DOHH2 (cell line): ENCODE data around the gene RPL41.

Experiments used
- H3F3A ChIP-seq: fragments of 200-600 bp; sonication (generic), shearing (Covaris generic); 2 replicates; pipeline ENCODE4 v1.6.0; 2016; ENCODE audit warnings: antibody characterized with exemption, mild to moderate bottlenecking; ENCODE audit not compliant: control insufficient read depth, insufficient read depth
- H3K27ac ChIP-seq: fragments of 200-600 bp; sonication (generic); 2 replicates; pipeline ENCODE4 v1.5.1; 2014; ENCODE audit warnings: low read depth, mild to moderate bottlenecking, low read length, moderate library complexity
- H3K27me3 ChIP-seq: fragments of 200-600 bp; sonication (generic); 2 replicates; pipeline ENCODE4 v1.6.1; 2014; ENCODE audit warnings: mild to moderate bottlenecking, low read length, mixed read lengths; ENCODE audit not compliant: control insufficient read depth
- H3K36me3 ChIP-seq: fragments of 200-600 bp; sonication (generic); 2 replicates; pipeline ENCODE4 v1.6.1; 2014; ENCODE audit warnings: mild to moderate bottlenecking, low read length, moderate library complexity, mixed read lengths; ENCODE audit not compliant: control insufficient read depth
- H3K4me1 ChIP-seq: fragments of 200-600 bp; sonication (generic); 2 replicates; pipeline ENCODE4 v1.6.1; 2014; ENCODE audit warnings: mild to moderate bottlenecking, low read length, mixed read lengths; ENCODE audit not compliant: control insufficient read depth
- H3K4me2 ChIP-seq: fragments of 200-600 bp; sonication (generic); 2 replicates; pipeline ENCODE4 v1.6.0; 2014; ENCODE audit warnings: mild to moderate bottlenecking, low read length, moderate library complexity
- H3K4me3 ChIP-seq: fragments of 200-600 bp; sonication (generic); 2 replicates; pipeline ENCODE4 v1.5.1; 2014; ENCODE audit warnings: mild to moderate bottlenecking, low read length, mixed read lengths
- H3K79me2 ChIP-seq: fragments of 200-600 bp; sonication (generic); 2 replicates; pipeline ENCODE4 v1.6.1; 2014; ENCODE audit warnings: mild to moderate bottlenecking, low read length, mixed read lengths; ENCODE audit not compliant: control insufficient read depth
- H3K9me2 ChIP-seq: fragments of 200-600 bp; sonication (generic); replicated peaks from 2 replicates; pipeline ENCODE4 v1.6.1; 2014; ENCODE audit warnings: mild to moderate bottlenecking, low read length, mixed read lengths; ENCODE audit not compliant: control insufficient read depth
- H3K9me3 ChIP-seq: fragments of 200-600 bp; sonication (generic); 2 replicates; pipeline ENCODE4 v1.6.1; 2014; ENCODE audit warnings: antibody characterized with exemption, low read length, mixed read lengths; ENCODE audit not compliant: control insufficient read depth, insufficient read depth
- H4K20me1 ChIP-seq: fragments of 200-600 bp; sonication (generic); 2 replicates; pipeline ENCODE4 v1.6.0; 2014; ENCODE audit warnings: low read depth, mild to moderate bottlenecking, antibody characterized with exemption, low read length, moderate library complexity; ENCODE audit not compliant: control insufficient read depth, insufficient read depth
- CTCF ChIP-seq: fragments of 200-600 bp; sonication (generic); IDR thresholded peaks from one replicate; pipeline ENCODE4 v1.5.1; 2014; ENCODE audit warnings: antibody characterized with exemption, mild to moderate bottlenecking, low read depth, low read length; ENCODE audit not compliant: poor library complexity, severe bottlenecking
- EZH2phosphoT487 ChIP-seq: fragments of 200-600 bp; sonication (generic); IDR thresholded peaks from 2 replicates; pipeline ENCODE4 v1.6.1; 2017; ENCODE audit warnings: borderline replicate concordance, mild to moderate bottlenecking, antibody characterized with exemption, low read length, moderate library complexity, mixed read lengths

The RPL41 gene

GRCh38 chr12:56080556-56081138, 35.8 kb upstream of the RPL41 start:
- Histone ChIP-seq H3K9me2 (no peaks in the 10 kb centered on the region), H3K27me3 (peaks cover 37% of the 10 kb centered on the region), H3K9me3 (no peaks in the 10 kb centered on the region), H3K4me3 (peak overlapping the region; percentile 84; the same call in 1 of the 2 replicates), H3K36me3 (no peaks in the 10 kb centered on the region), H3F3A (no peaks in the 10 kb centered on the region), H3K79me2 (no peaks in the 10 kb centered on the region), H3K4me1 (peaks cover 10% of the 10 kb centered on the region), H4K20me1 (no peaks in the 10 kb centered on the region), H3K4me2 (peak overlapping the region; percentile 83), H3K27ac (no peak overlapping the region)
- TF ChIP-seq CTCF: no peak
- no peak for TF ChIP-seq EZH2phosphoT487

DNA sequence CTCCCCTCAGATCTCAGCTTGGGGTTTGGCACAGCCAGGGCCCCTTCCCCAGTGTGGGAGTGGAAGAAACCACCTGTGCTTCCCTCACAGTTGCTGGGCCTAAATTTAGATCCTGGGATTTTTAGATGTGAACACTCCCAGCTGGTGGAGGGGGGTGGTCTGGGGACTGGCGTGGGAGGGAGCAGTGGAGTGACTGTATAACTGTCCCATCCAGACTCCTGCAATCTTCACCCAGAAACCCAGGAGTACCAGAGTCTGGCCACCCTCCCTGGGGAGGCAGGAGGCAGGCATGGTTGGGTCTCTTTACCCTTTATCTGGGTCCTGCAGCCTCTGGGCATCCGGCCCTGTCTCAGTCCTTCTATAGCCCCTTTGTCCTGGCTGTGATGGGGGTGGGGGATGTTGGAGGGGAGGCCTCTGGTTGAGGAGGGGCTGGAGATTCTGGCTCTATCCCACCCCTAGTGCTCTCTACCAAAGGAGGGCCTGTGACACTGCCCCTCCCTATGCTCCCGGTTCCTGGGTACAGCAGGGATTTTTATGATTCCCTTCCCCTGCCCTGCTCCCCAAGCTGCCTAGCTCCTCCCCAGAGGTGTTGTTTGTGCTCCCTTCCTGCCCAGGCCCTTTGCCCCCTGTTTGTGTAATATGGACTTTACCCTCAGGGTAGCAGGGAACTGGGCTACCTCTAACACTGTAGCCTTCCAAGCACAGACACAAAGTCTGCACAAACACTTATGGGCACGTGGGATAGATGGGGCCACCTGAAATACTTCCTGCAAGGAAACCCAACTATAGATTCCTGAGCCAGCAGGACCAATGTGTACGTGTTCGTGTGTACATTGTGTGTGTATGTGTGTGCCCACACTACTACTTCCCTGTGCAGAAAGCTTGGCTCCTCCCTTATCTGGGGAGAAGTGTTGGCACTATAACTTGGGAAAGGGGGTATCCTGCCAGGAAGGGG, 34.8 kb upstream of the RPL41 start:
- Histone ChIP-seq H3K4me2 (no peak overlapping the region), H3K27me3 (peaks cover 37% of the 10 kb centered on the region), H3K9me2 (no peaks in the 10 kb centered on the region), H3K4me3 (no peak overlapping the region), H3F3A (no peaks in the 10 kb centered on the region), H4K20me1 (no peaks in the 10 kb centered on the region), H3K9me3 (no peaks in the 10 kb centered on the region), H3K27ac (no peak overlapping the region), H3K79me2 (no peaks in the 10 kb centered on the region), H3K36me3 (no peaks in the 10 kb centered on the region), H3K4me1 (peaks cover 10% of the 10 kb centered on the region)
- TF ChIP-seq EZH2phosphoT487 (no peak), CTCF (no peak)

DNA sequence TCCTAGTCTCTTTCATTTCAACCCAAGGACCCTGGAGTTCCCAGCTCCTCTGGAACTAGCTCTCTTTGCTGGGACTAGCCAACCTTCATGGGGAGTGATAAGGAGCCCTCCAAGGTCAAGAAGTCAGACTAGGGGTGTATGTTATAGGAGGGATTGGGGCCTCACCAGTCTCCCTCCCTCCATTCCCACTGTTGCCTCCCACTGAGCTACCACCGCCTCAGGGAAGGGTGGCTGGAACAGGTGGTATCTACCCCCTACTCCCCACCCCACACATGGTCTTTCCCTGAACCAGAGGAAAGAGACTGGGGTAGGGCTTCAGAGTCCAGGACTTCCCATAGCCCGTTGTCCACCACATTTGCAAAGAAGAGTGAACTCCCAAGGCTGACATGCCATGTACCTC, 34.1 kb upstream of the RPL41 start:
- Histone ChIP-seq H3K27ac (no peak overlapping the region), H3K36me3 (no peaks in the 10 kb centered on the region), H3K4me2 (no peak overlapping the region), H3K4me1 (peaks cover 10% of the 10 kb centered on the region), H3K4me3 (no peak overlapping the region), H3K9me3 (no peaks in the 10 kb centered on the region), H3K9me2 (no peaks in the 10 kb centered on the region), H3F3A (no peaks in the 10 kb centered on the region), H4K20me1 (no peaks in the 10 kb centered on the region), H3K27me3 (peaks cover 37% of the 10 kb centered on the region), H3K79me2 (no peaks in the 10 kb centered on the region)
- TF ChIP-seq EZH2phosphoT487: no peak
- no peak for TF ChIP-seq CTCF
